Neural progenitor cell (in vitro differentiated cells): ENCODE measurements around the gene NAPB. TPM values are rescaled to one million over a fixed set of nuclear protein-coding genes. Genes with fewer than 3 reads are reported as not detected.

Experiments used
- DNase-seq: peaks from one replicate; pipeline ENCODE4 v3.0.0-alpha.2; 2016; ENCODE audit warnings: low spot score
- H2AFZ ChIP-seq: fragments of 200-600 bp; sonication (generic); replicated peaks from 2 replicates; pipeline ENCODE4 v1.6.1; 2016; ENCODE audit warnings: antibody characterized with exemption
- H3F3A ChIP-seq: fragments of 200-600 bp; sonication (generic); 2 replicates; pipeline ENCODE4 v1.6.1; 2016; ENCODE audit warnings: antibody characterized with exemption, low read depth
- H3K27ac ChIP-seq: fragments of 200-600 bp; sonication (generic); 2 replicates; pipeline ENCODE4 v1.5.1; 2016; ENCODE audit warnings: mild to moderate bottlenecking
- H3K27me3 ChIP-seq: fragments of 200-600 bp; sonication (generic); 2 replicates; pipeline ENCODE4 v1.6.1; 2016; ENCODE audit warnings: mild to moderate bottlenecking, moderate library complexity
- H3K36me3 ChIP-seq: fragments of 200-600 bp; sonication (generic); 2 replicates; pipeline ENCODE4 v1.5.1; 2016
- H3K4me1 ChIP-seq: fragments of 200-600 bp; sonication (generic); 2 replicates; pipeline ENCODE4 v1.6.1; 2016; ENCODE audit warnings: mixed run types
- H3K4me2 ChIP-seq: fragments of 200-600 bp; sonication (generic); 2 replicates; pipeline ENCODE4 v1.6.1; 2016
- H3K4me3 ChIP-seq: fragments of 200-600 bp; sonication (generic); 2 replicates; pipeline ENCODE4 v1.5.1; 2016
- H3K79me2 ChIP-seq: fragments of 200-600 bp; sonication (generic); 2 replicates; pipeline ENCODE4 v1.6.1; 2016; ENCODE audit warnings: low read depth
- H3K9ac ChIP-seq: fragments of 200-600 bp; sonication (generic); 2 replicates; pipeline ENCODE4 v1.6.1; 2016
- H3K9me3 ChIP-seq: fragments of 200-600 bp; sonication (generic); 2 replicates; pipeline ENCODE4 v1.5.1; 2016; ENCODE audit warnings: low read depth
- H4K20me1 ChIP-seq: fragments of 200-600 bp; sonication (generic); 2 replicates; pipeline ENCODE4 v1.6.1; 2016; ENCODE audit warnings: low read depth
- H3K27ac Mint-ChIP-seq: 3 replicates; pipeline ENCODE4 v1.8.0; 2021; ENCODE audit warnings: mixed read lengths
- H3K27me3 Mint-ChIP-seq: 2 replicates; pipeline ENCODE4 v1.8.0; 2022; ENCODE audit warnings: low read depth, mild to moderate bottlenecking, inconsistent platforms, moderate library complexity, mixed read lengths; ENCODE audit not compliant: insufficient read depth
- H3K36me3 Mint-ChIP-seq: 3 replicates; pipeline ENCODE4 v1.8.0; 2021; ENCODE audit warnings: mixed read lengths
- H3K4me1 Mint-ChIP-seq: 3 replicates; pipeline ENCODE4 v1.8.0; 2021; ENCODE audit warnings: mixed read lengths
- H3K4me3 Mint-ChIP-seq: 3 replicates; pipeline ENCODE4 v1.8.0; 2021; ENCODE audit warnings: mild to moderate bottlenecking, moderate library complexity, mixed read lengths
- H3K9me3 Mint-ChIP-seq: 3 replicates; pipeline ENCODE4 v1.8.0; 2020; ENCODE audit warnings: mixed read lengths
- EZH2 ChIP-seq: fragments of 200-600 bp; sonication (generic); IDR thresholded peaks from 2 replicates; pipeline ENCODE4 v1.6.1; 2017; ENCODE audit warnings: antibody characterized with exemption, mild to moderate bottlenecking, moderate library complexity
- EZH2phosphoT487 ChIP-seq: fragments of 200-600 bp; sonication (generic); IDR thresholded peaks from 2 replicates; pipeline ENCODE4 v1.6.1; 2017; ENCODE audit warnings: antibody characterized with exemption
- total RNA-seq: library from RNA; depleted of rRNA; stranded (reverse); fragments of >200 nt; gene quantifications from 2 replicates; pipeline ENCODE4 v1.2.3, GENCODE V29; 2015; ENCODE audit warnings: low replicate concordance
- TF ChIP-seq, protein P1 (sequence below): fragments of 200-600 bp; sonication (generic); IDR thresholded peaks from 2 replicates; pipeline ENCODE4 v1.5.1; 2017; ENCODE audit warnings: antibody characterized with exemption, mild to moderate bottlenecking

The NAPB gene
- total RNA-seq, 1 donor from 2014 or later, result 23.8 TPM

DNA sequence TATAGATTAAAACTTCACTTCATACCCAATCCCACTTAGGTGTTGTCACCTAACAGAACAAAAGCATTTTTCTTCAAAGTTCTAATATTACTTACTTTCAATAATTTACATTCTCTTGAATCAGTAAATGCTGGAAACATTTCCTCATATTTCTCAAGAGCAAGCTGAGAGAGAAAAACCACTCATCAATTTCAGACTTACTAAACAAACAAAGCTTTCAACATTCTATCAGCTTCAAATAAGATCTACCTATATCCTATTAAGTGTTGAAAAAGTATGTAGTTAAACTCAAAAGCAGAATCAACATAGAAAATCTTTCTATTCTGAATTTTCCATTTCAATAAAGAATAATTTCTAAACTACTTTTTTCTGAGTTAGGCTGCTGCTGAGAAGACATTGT lies 41.5 kb downstream of the NAPB start:
- Mint-ChIP-seq H3K4me1 (no peaks in the 10 kb centered on the region), H3K4me3 (no peak overlapping the region)

DNA sequence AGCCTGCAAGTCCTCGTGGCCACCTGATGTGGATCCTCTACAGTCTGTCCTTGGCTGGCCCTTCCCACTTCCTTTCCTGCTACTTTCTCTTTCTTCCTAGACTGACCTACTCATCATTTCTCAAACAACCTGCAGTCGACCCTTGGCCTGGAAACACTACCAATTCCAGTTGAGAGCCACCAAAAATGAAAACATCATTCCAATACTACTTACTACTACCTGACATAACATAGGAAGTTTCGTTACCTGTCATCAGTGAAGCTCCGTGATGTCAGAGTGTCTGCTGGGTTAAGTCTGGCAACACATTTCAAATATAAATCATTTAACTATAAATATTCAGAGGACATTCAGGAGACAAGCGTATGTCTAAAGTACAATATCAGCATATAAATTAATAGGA lies 45.5 kb downstream of the NAPB start:
- peaks cover 6% of the 10 kb centered on the region for H3K4me1 Mint-ChIP-seq
- H3K27ac Mint-ChIP-seq, result no peak overlapping the region
- TF ChIP-seq, protein P1, sequence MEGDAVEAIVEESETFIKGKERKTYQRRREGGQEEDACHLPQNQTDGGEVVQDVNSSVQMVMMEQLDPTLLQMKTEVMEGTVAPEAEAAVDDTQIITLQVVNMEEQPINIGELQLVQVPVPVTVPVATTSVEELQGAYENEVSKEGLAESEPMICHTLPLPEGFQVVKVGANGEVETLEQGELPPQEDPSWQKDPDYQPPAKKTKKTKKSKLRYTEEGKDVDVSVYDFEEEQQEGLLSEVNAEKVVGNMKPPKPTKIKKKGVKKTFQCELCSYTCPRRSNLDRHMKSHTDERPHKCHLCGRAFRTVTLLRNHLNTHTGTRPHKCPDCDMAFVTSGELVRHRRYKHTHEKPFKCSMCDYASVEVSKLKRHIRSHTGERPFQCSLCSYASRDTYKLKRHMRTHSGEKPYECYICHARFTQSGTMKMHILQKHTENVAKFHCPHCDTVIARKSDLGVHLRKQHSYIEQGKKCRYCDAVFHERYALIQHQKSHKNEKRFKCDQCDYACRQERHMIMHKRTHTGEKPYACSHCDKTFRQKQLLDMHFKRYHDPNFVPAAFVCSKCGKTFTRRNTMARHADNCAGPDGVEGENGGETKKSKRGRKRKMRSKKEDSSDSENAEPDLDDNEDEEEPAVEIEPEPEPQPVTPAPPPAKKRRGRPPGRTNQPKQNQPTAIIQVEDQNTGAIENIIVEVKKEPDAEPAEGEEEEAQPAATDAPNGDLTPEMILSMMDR, result no peak
- TF ChIP-seq EZH2 (no peak), EZH2phosphoT487 (no peak)
- H3K79me2 ChIP-seq, result no peaks in the 10 kb centered on the region
- H3K9me3 Mint-ChIP-seq, result peaks cover 3% of the 10 kb centered on the region
- no peak for DNase-seq
- H3K27me3 ChIP-seq, result no peaks in the 10 kb centered on the region
- H3K4me3 ChIP-seq, result no peak overlapping the region
- no peak overlapping the region for H3K9ac ChIP-seq
- no peak overlapping the region for H2AFZ ChIP-seq
- no peak overlapping the region for H3K4me3 Mint-ChIP-seq
- no peak overlapping the region for H3K4me2 ChIP-seq
- H3K27me3 Mint-ChIP-seq, result no peaks in the 10 kb centered on the region
- H3K36me3 ChIP-seq, result peaks cover 20% of the 10 kb centered on the region
- no peak overlapping the region for H3K27ac ChIP-seq
- no peaks in the 10 kb centered on the region for H3K4me1 ChIP-seq
- peaks cover 45% of the 10 kb centered on the region for H3K36me3 Mint-ChIP-seq
- no peaks in the 10 kb centered on the region for H3K9me3 ChIP-seq
- no peaks in the 10 kb centered on the region for H3F3A ChIP-seq
- H4K20me1 ChIP-seq, result peaks cover 11% of the 10 kb centered on the region

More for the DNA sequence above, 41.5 kb downstream of the NAPB start:
- Mint-ChIP-seq H3K27ac (no peak overlapping the region), H3K27me3 (no peaks in the 10 kb centered on the region), H3K9me3 (peaks cover 5% of the 10 kb centered on the region), H3K36me3 (peaks cover 54% of the 10 kb centered on the region)
- Histone ChIP-seq H3K9me3 (no peaks in the 10 kb centered on the region), H3K27ac (no peak overlapping the region), H3K36me3 (peaks cover 13% of the 10 kb centered on the region), H3K4me3 (no peak overlapping the region), H2AFZ (no peak overlapping the region), H3F3A (no peaks in the 10 kb centered on the region), H3K79me2 (no peaks in the 10 kb centered on the region), H3K27me3 (no peaks in the 10 kb centered on the region), H3K9ac (no peak overlapping the region), H3K4me2 (no peak overlapping the region), H3K4me1 (peaks cover 6% of the 10 kb centered on the region), H4K20me1 (peaks cover 9% of the 10 kb centered on the region)
- no peak for DNase-seq
- no peak for TF ChIP-seq EZH2phosphoT487

DNA sequence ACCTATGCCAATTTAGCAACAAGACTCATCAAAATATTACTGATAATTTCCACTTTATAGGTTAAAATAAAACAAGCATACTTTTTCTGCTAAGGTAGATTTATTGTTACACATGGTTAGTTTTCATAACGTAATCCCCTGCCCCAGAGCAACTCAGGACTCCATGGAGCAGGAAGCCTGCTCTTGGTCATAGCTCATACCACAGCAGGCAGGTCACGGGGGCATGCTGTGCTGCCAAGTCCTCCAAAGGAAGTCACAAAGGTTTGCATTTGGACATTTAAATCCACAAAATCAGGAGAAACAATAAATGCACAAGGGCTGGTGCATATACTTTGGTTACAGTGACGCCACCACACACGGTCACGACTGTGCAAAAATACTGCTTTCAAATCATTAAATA lies 46.8 kb downstream of the NAPB start:
- H3K36me3 Mint-ChIP-seq, result peaks cover 48% of the 10 kb centered on the region
- no peak overlapping the region for H3K4me3 Mint-ChIP-seq
- no peak for DNase-seq
- Histone ChIP-seq H2AFZ (no peak overlapping the region), H3K9me3 (no peaks in the 10 kb centered on the region), H3K27ac (no peak overlapping the region), H3K36me3 (peaks cover 19% of the 10 kb centered on the region), H3K9ac (no peak overlapping the region), H3K4me3 (no peak overlapping the region), H4K20me1 (peaks cover 19% of the 10 kb centered on the region), H3F3A (no peaks in the 10 kb centered on the region), H3K4me2 (no peak overlapping the region), H3K79me2 (no peaks in the 10 kb centered on the region), H3K27me3 (no peaks in the 10 kb centered on the region), H3K4me1 (no peaks in the 10 kb centered on the region)
- no peaks in the 10 kb centered on the region for H3K27me3 Mint-ChIP-seq
- TF ChIP-seq EZH2phosphoT487 (no peak), EZH2 (no peak)
- TF ChIP-seq, protein P1, result no peak
- H3K27ac Mint-ChIP-seq, result no peak overlapping the region
- H3K4me1 Mint-ChIP-seq, result peaks cover 6% of the 10 kb centered on the region
- peaks cover 3% of the 10 kb centered on the region for H3K9me3 Mint-ChIP-seq

DNA sequence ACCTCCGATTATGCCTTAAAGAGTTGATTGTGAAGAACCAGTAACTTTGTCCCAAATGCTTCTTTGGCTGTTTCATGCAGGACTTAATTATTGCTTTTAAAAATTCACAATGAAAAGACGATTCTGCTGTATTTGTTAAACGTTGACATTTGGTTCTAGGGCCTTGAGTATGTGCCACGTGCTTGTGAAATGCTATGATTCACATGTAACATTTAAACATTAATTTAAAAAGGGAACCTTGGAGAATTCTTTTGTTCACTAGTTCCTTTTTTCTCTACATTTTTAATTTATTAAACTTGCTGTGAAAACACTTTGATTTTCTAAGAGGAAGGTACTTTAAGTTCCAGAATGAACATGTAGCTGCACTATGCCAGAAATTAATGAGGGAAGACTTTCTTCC lies 49.8 kb downstream of the NAPB start:
- Histone ChIP-seq H2AFZ (no peak overlapping the region), H3K27ac (no peak overlapping the region), H3K4me3 (no peak overlapping the region), H3K36me3 (peaks cover 18% of the 10 kb centered on the region), H3K4me1 (no peaks in the 10 kb centered on the region), H3K9me3 (no peaks in the 10 kb centered on the region), H3K79me2 (peaks cover 24% of the 10 kb centered on the region), H3K9ac (no peak overlapping the region), H3F3A (no peaks in the 10 kb centered on the region), H3K4me2 (no peak overlapping the region), H4K20me1 (peaks cover 37% of the 10 kb centered on the region), H3K27me3 (no peaks in the 10 kb centered on the region)
- Mint-ChIP-seq H3K4me3 (no peak overlapping the region), H3K36me3 (peaks cover 41% of the 10 kb centered on the region), H3K27me3 (no peaks in the 10 kb centered on the region), H3K27ac (no peak overlapping the region), H3K4me1 (peaks cover 11% of the 10 kb centered on the region), H3K9me3 (peaks cover 3% of the 10 kb centered on the region)
- DNase-seq, result no peak
- TF ChIP-seq EZH2 (no peak), EZH2phosphoT487 (no peak)
- TF ChIP-seq, protein P1, result no peak
